ENCODE measurements around the gene SWT1. TPM values are rescaled to one million over a fixed set of nuclear protein-coding genes. Genes with fewer than 3 reads are reported as not detected.

The SWT1 gene
- polyA plus RNA-seq, 1 of the 3 experiments (the other 2 are of a cell fraction), result 1.1 TPM

- no peaks in the 10 kb centered on the region for H3K79me2 ChIP-seq (ENCODE audit: insufficient read depth)
- no peaks in the 10 kb centered on the region for H3K4me1 ChIP-seq (ENCODE audit: control insufficient read depth in 1 of 2, insufficient read depth in 2 of 2, low read depth in 1 of 2, low read length in 1 of 2)
- no peaks in the 10 kb centered on the region for H3K9me3 ChIP-seq
- H3K36me3 ChIP-seq (replicated peaks in 1 of 2; ENCODE audit: control insufficient read depth in 1 of 2, insufficient read depth in 2 of 2, low read length in 1 of 2), result peaks cover 53 to 58% of the 10 kb centered on the region in 2 experiments
- ChIA-PET POLR2A (interaction anchor here (1.2 kb wide), 1 partner anchor 14 kb away, joined by 3 read pairs; no protein-coding TSS in a partner anchor), CTCF (interaction anchor here (0.6 kb wide), 1 partner anchor 238 kb away, joined by 4 read pairs; no protein-coding TSS in a partner anchor)
- no peak overlapping the region for H3K9ac ChIP-seq
- no peak overlapping the region for H3K27ac ChIP-seq (ENCODE audit: low read depth in 2 of 2, low read length in 1 of 2)
- no peak for DNase-seq
- H3K9me2 ChIP-seq, result no peaks in the 10 kb centered on the region
- no peaks in the 10 kb centered on the region for H4K20me1 ChIP-seq (ENCODE audit: insufficient read depth)
- no peak overlapping the region for H3K4me3 ChIP-seq (ENCODE audit: low read depth in 2 of 2, low read length in 1 of 2)
- 92% methylated on average over 1 of the region's 1 CpG for WGBS (ENCODE audit: low lambda C conversion rate)
- no peaks in the 10 kb centered on the region for H3K27me3 ChIP-seq (ENCODE audit: insufficient read depth)
- no peak overlapping the region for H3K4me2 ChIP-seq
- H3F3A ChIP-seq (replicated peaks; ENCODE audit: insufficient read depth), result peaks cover 23% of the 10 kb centered on the region
- no peak overlapping the region for H2AFZ ChIP-seq (ENCODE audit: low read depth)
- TF ChIP-seq REST (IDR thresholded peaks at IDR 0.05; ENCODE audit: low read depth, low read length) (no peak), RXRA (IDR thresholded peaks at IDR 0.05; ENCODE audit: borderline replicate concordance, low read depth) (no peak), TCF12 (IDR thresholded peaks at IDR 0.05) (no peak), YY1 (IDR thresholded peaks at IDR 0.05; ENCODE audit: low read depth) (no peak), MXI1 (IDR thresholded peaks at IDR 0.05; ENCODE audit: low read depth, low read length) (no peak), MEF2A (IDR thresholded peaks at IDR 0.05; ENCODE audit: borderline replicate concordance, low read depth) (no peak), MAX (IDR thresholded peaks at IDR 0.05; ENCODE audit: low read depth) (no peak), FOXM1 (IDR thresholded peaks at IDR 0.05; ENCODE audit: low read depth) (no peak), TEAD4 (IDR thresholded peaks at IDR 0.05; ENCODE audit: borderline replicate concordance, insufficient read depth) (no peak), CTCF (IDR thresholded peaks at IDR 0.05) (no peak), RCOR1 (IDR thresholded peaks at IDR 0.05; ENCODE audit: low read length) (no peak), TAF1 (IDR thresholded peaks at IDR 0.05; ENCODE audit: borderline replicate concordance, low read depth, low read length) (no peak), GABPA (IDR thresholded peaks at IDR 0.05; ENCODE audit: low read depth) (no peak), NRF1 (IDR thresholded peaks at IDR 0.05; ENCODE audit: low read depth, low read length) (no peak), NFIC (IDR thresholded peaks at IDR 0.05; ENCODE audit: borderline replicate concordance) (no peak), GATA2 (CRISPR knock-in tag; IDR thresholded peaks at IDR 0.05) (no peak), FOXJ3 (CRISPR knock-in tag; IDR thresholded peaks at IDR 0.05) (no peak), EZH2phosphoT487 (IDR thresholded peaks at IDR 0.05; ENCODE audit: borderline replicate concordance, low read depth) (no peak)
These were observed 137.1 kb downstream of the SWT1 start for GRCh38 chr1:185293967-185294542.
